GM12873 (cell line): ENCODE results near the gene ANKFN1.

Experiments
- CTCF ChIP-seq: IDR thresholded peaks from 2 replicates; pipeline ENCODE4 v1.5.1; 2012; ENCODE audit warnings: low read depth, mild to moderate bottlenecking, moderate library complexity, low read length, control low read depth; ENCODE audit not compliant: insufficient read depth; ENCODE audit errors: missing control alignments

Gene ANKFN1

GRCh38 chr17:56114469-56114868, 38.8 kb upstream of the ANKFN1 start:
- TF ChIP-seq CTCF, result no peak

- TF ChIP-seq CTCF, result no peak
Measured at GRCh38 chr17:56119191-56119590, 34.1 kb upstream of the ANKFN1 start.

GRCh38 chr17:56119936-56120335, 33.3 kb upstream of the ANKFN1 start:
- TF ChIP-seq CTCF, result no peak

GRCh38 chr17:56121191-56122051, 31.9 kb upstream of the ANKFN1 start:
- TF ChIP-seq CTCF, result no peak

GRCh38 chr17:56125830-56126819, 27.1 kb upstream of the ANKFN1 start:
- TF ChIP-seq CTCF, result peak; percentile 51

GRCh38 chr17:56130026-56130425, 23.2 kb upstream of the ANKFN1 start:
- no peak for TF ChIP-seq CTCF

- TF ChIP-seq CTCF, result no peak
Measured at GRCh38 chr17:56130631-56131030, 22.6 kb upstream of the ANKFN1 start.
